GM13976 (cell line): ENCODE results near the gene HSFX3.
"Not testable (repeated sequence)": the region's sequence is repeated elsewhere in the genome, so short reads cannot be mapped to it uniquely, and the experiment has no call there.

Experiments
- DNase-seq: peaks from one replicate; pipeline ENCODE4 v3.0.0; 2012; ENCODE audit warnings: low spot score
- in situ Hi-C: fragments of 300-500 bp; cut with MboI; formaldehyde crosslinking; loops from one replicate; pipeline ENCODE4 v1.12.0; 2022; ENCODE audit warnings: low sequenced_read_pairs, mixed read lengths, inconsistent platforms; ENCODE audit not compliant: unreplicated experiment
- TF ChIP-seq, protein P1 (sequence below): IDR thresholded peaks from 2 replicates; pipeline ENCODE4 v1.5.1; 2012; ENCODE audit warnings: borderline replicate concordance, mild to moderate bottlenecking; ENCODE audit not compliant: insufficient read depth; ENCODE audit errors: extremely low read depth, missing control alignments, control extremely low read depth

Gene HSFX3

DNA sequence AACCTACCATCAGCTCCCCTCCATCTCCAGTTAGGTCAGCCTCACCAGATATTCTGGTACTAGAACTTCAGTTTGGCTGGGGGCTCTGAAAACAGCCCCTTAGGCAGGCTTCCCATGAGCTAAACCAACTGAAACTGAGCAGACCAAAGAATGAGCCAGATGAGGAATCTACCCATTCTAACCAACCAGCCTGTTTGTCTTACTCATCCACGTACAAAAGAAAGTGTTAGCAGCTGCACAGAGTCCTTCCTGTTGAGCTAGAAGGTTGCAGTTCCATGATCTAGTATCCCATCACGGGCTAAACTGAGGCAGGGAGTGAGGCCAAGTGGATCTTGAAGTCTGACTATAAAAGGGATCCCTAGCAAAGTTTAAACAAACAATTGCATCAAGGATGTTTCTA, 20.0 kb upstream of the HSFX3 start:
- TF ChIP-seq, protein P1, sequence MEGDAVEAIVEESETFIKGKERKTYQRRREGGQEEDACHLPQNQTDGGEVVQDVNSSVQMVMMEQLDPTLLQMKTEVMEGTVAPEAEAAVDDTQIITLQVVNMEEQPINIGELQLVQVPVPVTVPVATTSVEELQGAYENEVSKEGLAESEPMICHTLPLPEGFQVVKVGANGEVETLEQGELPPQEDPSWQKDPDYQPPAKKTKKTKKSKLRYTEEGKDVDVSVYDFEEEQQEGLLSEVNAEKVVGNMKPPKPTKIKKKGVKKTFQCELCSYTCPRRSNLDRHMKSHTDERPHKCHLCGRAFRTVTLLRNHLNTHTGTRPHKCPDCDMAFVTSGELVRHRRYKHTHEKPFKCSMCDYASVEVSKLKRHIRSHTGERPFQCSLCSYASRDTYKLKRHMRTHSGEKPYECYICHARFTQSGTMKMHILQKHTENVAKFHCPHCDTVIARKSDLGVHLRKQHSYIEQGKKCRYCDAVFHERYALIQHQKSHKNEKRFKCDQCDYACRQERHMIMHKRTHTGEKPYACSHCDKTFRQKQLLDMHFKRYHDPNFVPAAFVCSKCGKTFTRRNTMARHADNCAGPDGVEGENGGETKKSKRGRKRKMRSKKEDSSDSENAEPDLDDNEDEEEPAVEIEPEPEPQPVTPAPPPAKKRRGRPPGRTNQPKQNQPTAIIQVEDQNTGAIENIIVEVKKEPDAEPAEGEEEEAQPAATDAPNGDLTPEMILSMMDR, result no peak
- in situ Hi-C loops, result no loop called here
- DNase-seq, result no peak

DNA sequence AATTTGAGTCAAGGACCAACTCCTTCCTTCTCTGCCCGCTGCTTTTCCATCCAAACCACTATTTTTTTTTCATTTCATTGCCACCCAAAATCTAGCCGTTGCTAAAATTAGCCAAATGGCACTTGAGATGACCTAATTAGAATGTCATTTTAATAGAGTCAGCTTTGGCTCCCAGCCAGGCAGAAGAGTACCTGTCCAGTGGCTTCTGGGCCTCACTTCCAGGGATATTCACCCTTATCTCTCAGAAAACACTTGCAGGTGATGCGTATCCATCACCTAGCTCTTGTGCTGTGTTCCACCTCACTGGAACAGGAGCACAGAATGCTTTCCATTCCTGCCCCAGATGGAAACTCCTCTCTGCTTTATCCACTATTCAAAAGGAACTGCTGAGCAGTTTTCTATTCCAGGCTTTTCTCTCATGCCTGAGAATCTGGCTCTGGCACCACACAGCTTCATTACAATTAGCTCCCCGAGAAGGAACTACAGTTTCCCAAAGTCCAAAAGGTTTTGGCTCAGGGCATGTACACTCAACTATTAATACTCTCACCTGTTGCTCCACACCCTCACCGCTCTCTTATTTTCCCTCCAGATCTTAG, 19.1 kb upstream of the HSFX3 start:
- in situ Hi-C loops, result no loop called here
- TF ChIP-seq, protein P1, result no peak
- no peak for DNase-seq

DNA sequence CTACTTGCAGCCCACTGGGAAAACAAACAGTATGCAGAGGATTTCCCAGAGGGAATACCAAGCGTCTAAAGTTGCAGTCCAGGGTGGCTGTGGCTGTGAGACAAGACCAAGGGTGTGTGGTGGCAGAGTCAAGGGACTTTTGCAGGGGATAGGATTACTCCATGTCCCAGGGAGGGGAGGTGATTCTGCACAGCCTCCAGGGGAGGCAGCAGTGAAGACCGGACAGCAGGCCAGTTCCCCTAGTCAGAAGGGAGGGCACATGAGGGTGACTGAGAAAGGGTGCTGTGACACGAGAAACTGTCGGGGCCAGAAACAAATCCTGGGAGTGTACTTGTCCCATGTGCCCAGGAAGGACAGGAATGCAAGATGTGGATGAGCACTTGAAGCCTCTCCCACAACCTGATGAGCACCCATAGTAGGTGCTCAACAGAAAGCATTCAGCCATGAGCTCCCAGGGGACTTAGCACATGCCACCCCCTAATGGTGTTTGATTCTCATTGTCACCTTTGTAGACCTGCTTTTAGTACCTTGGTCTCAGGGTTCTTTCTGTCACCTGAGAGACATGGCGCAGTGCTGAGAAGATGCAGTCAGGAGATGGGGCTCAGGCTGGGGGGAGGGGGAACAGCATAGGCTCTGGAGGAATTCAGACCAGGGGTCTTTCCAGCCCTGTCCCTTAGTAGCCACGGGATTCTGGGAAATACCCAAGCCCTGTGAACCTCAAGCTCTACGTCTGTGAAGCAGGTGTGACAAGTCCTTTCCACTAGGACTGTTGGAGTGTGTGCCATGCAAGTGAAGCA, 18.1 kb upstream of the HSFX3 start:
- TF ChIP-seq, protein P1, result no peak
- DNase-seq, result no peak
- in situ Hi-C loops, result no loop called here

DNA sequence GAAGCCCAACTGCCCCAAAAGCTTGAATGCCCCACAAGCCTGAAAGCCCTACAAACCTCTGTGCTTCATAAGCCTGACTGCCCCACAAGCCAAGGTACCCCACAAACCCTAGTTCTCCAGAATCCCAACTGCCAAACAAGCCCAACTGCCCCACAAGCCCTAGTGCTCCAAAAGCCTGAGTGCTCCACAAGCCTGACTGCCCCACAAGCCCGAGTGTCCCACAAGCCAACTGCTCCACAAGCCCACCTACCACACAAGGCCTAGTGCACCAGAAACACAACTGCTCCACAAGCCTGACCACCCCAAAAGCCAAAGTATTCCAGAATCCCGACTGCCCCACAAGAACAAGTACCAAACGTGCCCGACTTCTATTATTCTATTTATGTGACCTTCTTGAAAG, 13.6 kb upstream of the HSFX3 start:
- DNase-seq, result no peak
- in situ Hi-C loops, result no loop called here
- TF ChIP-seq, protein P1, result no peak

DNA sequence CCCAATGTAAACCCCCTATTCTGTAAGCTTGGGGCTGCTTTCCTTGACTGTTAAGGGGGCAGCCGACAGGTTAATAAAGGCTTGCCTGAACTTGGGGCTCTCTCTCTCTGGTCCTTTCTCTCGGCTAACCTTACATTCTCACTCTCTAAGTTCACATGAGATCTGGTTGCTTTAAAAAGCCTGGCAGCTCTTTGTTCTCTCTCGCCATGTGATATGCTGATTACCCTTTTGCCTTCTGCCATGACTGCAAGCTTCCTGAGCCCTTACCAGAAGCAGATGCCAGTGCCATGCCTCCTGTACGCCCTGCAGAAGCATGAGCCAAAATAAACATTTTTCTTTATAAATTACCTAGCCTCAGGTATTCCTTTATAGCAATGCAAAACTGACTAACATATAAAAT, 5.5 kb upstream of the HSFX3 start:
- in situ Hi-C loops, result not testable (repeated sequence)

DNA sequence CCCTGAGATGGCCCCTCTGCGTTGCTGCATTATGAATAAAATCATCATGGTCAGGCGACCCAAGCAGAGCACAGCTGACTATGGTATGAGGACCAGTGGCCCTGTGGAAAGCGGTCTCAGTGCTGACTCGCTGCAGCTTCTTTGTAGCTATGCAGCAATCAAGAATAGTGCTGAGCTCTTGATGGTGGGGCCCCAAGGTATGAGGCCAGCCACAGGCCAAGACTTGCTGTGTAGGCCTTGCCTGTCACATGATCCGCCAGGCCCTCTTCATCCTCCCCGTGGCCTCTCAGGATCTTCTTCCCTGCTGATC, 2.2 kb upstream of the HSFX3 start:
- DNase-seq, in situ Hi-C loops: not testable (repeated sequence)

More for the DNA sequence above, 5.5 kb upstream of the HSFX3 start:
- not testable (repeated sequence) for DNase-seq

DNA sequence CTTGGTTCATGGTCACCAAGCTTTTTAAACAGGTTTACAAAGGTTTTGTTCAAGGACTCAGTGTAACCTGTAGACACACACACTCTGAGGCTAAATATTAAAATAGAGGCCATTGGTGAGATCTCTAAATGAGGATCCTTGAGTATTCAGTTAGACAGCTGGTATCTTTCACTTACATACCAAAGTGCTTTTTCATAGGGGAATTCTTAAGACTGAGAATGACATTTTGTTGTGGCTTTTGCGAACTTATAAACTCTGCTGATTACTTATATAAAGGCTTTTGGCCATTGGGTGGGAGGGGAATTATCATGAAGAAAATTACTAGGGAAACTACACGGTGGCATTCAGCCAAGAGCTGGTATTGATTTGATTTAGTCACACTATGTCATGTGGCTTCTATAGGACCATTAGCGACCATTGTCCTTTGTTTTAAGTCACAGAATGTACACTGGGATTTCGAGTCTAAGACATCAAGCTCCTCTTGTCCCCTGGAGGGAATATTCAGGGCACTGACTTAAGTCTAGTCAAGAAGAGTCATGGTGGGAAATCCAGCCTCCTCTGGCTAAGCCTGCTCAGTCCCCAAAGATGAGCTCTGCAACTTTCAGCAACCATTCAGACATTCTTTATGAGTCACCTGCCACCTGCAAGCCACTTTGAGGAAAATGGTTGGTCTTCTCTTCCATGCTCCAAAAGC, 1.7 kb upstream of the HSFX3 start:
- DNase-seq, in situ Hi-C loops: not testable (repeated sequence)

DNA sequence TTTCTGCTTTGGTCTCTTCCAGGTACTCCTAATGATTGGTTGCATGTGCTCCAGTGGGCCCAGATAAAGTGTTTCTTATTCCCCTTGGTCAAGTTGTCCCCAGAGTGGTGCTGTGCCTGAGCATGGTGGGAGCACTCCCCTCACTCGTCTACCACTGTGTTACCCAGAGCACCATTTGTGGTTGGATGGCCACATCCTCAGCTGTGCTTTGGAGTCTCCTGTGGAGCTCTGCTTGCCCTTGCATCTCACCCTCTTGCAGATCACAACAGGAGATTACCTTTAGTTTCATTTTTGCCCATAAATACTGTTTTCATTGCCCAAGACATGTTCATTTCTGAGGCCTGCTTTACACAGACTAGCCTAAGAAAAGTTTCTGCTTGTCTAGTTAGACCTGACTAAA, 730 bp upstream of the HSFX3 start:
- DNase-seq, in situ Hi-C loops: not testable (repeated sequence)

DNA sequence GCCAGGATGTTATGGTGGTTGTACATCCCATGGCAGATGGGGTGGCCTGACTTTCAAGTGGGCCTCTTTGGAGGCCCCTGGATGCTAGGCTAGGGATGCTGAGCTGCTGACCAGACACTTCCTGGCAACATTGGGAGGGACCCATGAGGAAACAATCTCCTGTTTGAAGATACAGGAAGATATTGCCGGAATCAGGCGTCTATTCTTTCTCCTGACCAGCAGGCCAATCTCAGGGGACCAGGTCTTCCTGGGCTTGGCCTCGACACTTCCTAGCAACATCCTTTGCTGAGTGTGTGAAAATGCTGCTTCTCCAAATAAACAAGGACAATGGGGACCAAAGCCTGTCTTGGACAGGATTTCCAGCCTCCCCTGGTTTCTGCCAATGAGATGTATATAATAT, 1.9 kb downstream of the HSFX3 start:
- in situ Hi-C loops, result not testable (repeated sequence)

DNA sequence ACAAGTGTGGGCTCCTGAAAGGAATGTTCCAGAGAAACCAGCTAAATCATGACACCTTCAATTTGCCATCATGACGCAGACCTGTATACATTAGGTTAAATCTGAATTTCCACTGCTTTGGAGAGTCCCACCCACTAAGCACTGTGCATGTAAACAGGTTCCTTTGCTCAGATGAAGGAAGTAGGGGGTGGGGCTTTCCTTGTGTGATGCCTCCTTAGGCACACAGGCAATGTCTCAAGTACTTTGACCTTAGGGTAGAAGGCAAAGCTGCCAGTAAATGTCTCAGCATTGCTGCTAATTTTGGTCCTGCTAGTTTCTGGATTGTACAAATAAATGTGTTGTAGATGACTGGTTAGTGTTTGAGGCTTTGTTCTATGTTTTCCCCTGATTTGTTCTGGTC, 2.8 kb downstream of the HSFX3 start:
- DNase-seq, in situ Hi-C loops: not testable (repeated sequence)

More for the DNA sequence above, 1.9 kb downstream of the HSFX3 start:
- DNase-seq, result not testable (repeated sequence)

DNA sequence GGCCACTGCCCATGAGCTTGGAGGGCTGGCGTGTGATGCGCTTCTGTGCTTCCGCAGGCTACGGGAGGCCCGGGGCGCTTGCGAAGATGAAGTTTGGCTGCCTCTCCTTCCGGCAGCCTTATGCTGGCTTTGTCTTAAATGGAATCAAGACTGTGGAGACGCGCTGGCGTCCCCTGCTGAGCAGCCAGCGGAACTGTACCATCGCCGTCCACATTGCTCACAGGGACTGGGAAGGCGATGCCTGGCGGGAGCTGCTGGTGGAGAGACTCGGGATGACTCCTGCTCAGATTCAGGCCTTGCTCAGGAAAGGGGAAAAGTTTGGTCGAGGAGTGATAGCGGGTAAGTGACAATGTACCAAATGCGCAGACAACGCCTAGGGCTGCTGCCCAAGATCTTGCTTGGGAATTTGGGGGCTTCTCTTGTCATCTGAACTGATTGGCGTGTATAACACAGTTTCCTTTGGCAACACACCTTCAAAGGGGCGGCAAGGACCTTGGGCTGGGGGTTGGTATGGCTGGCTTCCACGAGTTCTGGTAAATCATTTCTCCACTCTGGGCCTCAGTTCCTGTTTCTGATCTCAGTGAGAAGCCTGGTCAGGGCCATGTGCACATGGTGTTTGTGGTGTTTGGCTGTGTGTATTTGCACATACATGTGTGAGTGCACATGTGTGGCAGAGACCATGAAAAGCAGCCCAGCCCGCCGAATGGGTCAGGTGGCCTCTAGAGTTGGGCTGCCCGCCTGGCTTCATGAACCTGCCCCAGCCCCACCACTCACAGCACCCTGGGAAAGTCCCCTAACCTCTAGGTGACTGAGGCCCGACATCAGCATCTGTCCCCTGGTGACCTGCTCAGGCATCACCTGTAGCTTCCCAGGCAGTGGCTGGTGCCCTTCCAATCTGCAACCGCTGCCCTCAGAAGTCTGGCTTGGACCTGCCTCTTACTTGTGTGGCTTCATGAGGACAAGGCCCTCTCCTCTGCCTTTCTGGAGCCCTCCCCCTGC, 3.9 kb downstream of the HSFX3 start:
- DNase-seq, in situ Hi-C loops: not testable (repeated sequence)
